NCI-H1436 treated with DMSO at 0.1 percent for 48 hours (cell line): ENCODE results near the gene SIM1.

Source experiments
- DNase-seq: peaks from one replicate; lab custom pipeline; 2025; lab: John Stamatoyannopoulos, UW

Gene SIM1

GRCh38 chr6:100470422-100471120 is 5.8 kb upstream of the SIM1 start:
- no peak for DNase-seq

GRCh38 chr6:100469101-100469859 is 4.6 kb upstream of the SIM1 start:
- DNase-seq, result no peak

GRCh38 chr6:100468016-100468622 is 3.4 kb upstream of the SIM1 start:
- no peak for DNase-seq

- no peak for DNase-seq
Observed at GRCh38 chr6:100467129-100468015, 2.7 kb upstream of the SIM1 start.

- DNase-seq, result no peak
Observed at GRCh38 chr6:100466410-100467128, 1.8 kb upstream of the SIM1 start.

GRCh38 chr6:100465701-100466409 is 1.1 kb upstream of the SIM1 start:
- no peak for DNase-seq

GRCh38 chr6:100464162-100464851 is 414 bp downstream of the SIM1 start:
- DNase-seq, result no peak

- no peak for DNase-seq
Observed at GRCh38 chr6:100463630-100464161, 1.0 kb downstream of the SIM1 start.

- DNase-seq, result no peak
Observed at GRCh38 chr6:100462706-100463629, 1.8 kb downstream of the SIM1 start.

- no peak for DNase-seq
Observed at GRCh38 chr6:100461917-100462705, 2.6 kb downstream of the SIM1 start.

GRCh38 chr6:100461278-100461916 is 3.3 kb downstream of the SIM1 start:
- no peak for DNase-seq

- no peak for DNase-seq
Observed at GRCh38 chr6:100460650-100461204, 4.0 kb downstream of the SIM1 start.

- no peak for DNase-seq
Observed at GRCh38 chr6:100459592-100460184, 5.0 kb downstream of the SIM1 start.

- DNase-seq, result no peak
Observed at GRCh38 chr6:100458841-100459591, 5.7 kb downstream of the SIM1 start.

- DNase-seq, result no peak
Observed at GRCh38 chr6:100457311-100457990, 7.3 kb downstream of the SIM1 start.

GRCh38 chr6:100456908-100457235 is 7.8 kb downstream of the SIM1 start:
- no peak for DNase-seq
